ENCODE results near the gene UVSSA.

The UVSSA gene

GRCh38 chr4:1399508-1400190 is 52.6 kb downstream of the UVSSA start:
- no peak overlapping the region for H3K4me3 ChIP-seq (ENCODE audit: low read depth, low read length)
- TF ChIP-seq, protein P1, sequence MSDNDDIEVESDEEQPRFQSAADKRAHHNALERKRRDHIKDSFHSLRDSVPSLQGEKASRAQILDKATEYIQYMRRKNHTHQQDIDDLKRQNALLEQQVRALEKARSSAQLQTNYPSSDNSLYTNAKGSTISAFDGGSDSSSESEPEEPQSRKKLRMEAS (IDR thresholded peaks at IDR 0.05; ENCODE audit: low read depth, low read length): no peak
- TF ChIP-seq, protein P2, sequence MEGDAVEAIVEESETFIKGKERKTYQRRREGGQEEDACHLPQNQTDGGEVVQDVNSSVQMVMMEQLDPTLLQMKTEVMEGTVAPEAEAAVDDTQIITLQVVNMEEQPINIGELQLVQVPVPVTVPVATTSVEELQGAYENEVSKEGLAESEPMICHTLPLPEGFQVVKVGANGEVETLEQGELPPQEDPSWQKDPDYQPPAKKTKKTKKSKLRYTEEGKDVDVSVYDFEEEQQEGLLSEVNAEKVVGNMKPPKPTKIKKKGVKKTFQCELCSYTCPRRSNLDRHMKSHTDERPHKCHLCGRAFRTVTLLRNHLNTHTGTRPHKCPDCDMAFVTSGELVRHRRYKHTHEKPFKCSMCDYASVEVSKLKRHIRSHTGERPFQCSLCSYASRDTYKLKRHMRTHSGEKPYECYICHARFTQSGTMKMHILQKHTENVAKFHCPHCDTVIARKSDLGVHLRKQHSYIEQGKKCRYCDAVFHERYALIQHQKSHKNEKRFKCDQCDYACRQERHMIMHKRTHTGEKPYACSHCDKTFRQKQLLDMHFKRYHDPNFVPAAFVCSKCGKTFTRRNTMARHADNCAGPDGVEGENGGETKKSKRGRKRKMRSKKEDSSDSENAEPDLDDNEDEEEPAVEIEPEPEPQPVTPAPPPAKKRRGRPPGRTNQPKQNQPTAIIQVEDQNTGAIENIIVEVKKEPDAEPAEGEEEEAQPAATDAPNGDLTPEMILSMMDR (IDR thresholded peaks at IDR 0.05; ENCODE audit: low read depth, low read length): no peak
- TF ChIP-seq MYC (IDR thresholded peaks at IDR 0.05; ENCODE audit: low read depth, low read length) (no peak), POLR2A (IDR thresholded peaks at IDR 0.05; ENCODE audit: extremely low read depth, insufficient read length) (no peak)
- no peak for DNase-seq (ENCODE audit: low read depth)

GRCh38 chr4:1400191-1400805 is 53.3 kb downstream of the UVSSA start:
- no peak overlapping the region for H3K4me3 ChIP-seq (ENCODE audit: low read depth, low read length)
- TF ChIP-seq MYC (IDR thresholded peaks at IDR 0.05; ENCODE audit: low read depth, low read length) (no peak), POLR2A (IDR thresholded peaks at IDR 0.05; ENCODE audit: extremely low read depth, insufficient read length) (no peak)
- TF ChIP-seq, protein P1 (IDR thresholded peaks at IDR 0.05; ENCODE audit: low read depth, low read length): no peak
- TF ChIP-seq, protein P2 (IDR thresholded peaks at IDR 0.05; ENCODE audit: low read depth, low read length): no peak
- no peak for DNase-seq (ENCODE audit: low read depth)

- H3K4me3 ChIP-seq (ENCODE audit: low read depth, low read length): no peak overlapping the region
- no peak for DNase-seq (ENCODE audit: low read depth)
- TF ChIP-seq, protein P1 (IDR thresholded peaks at IDR 0.05; ENCODE audit: low read depth, low read length): no peak
- TF ChIP-seq, protein P2 (IDR thresholded peaks at IDR 0.05; ENCODE audit: low read depth, low read length): no peak
- no peak for TF ChIP-seq MYC (IDR thresholded peaks at IDR 0.05; ENCODE audit: low read depth, low read length)
- no peak for TF ChIP-seq POLR2A (IDR thresholded peaks at IDR 0.05; ENCODE audit: extremely low read depth, insufficient read length)
Observed at GRCh38 chr4:1400831-1401408, 53.9 kb downstream of the UVSSA start.

- no peak for TF ChIP-seq MYC (IDR thresholded peaks at IDR 0.05; ENCODE audit: low read depth, low read length)
- no peak for TF ChIP-seq POLR2A (IDR thresholded peaks at IDR 0.05; ENCODE audit: extremely low read depth, insufficient read length)
- TF ChIP-seq, protein P2 (IDR thresholded peaks at IDR 0.05; ENCODE audit: low read depth, low read length): no peak
- TF ChIP-seq, protein P1 (IDR thresholded peaks at IDR 0.05; ENCODE audit: low read depth, low read length): no peak
- DNase-seq (ENCODE audit: low read depth): no peak
- no peak overlapping the region for H3K4me3 ChIP-seq (ENCODE audit: low read depth, low read length)
Observed at GRCh38 chr4:1401409-1402020, 54.5 kb downstream of the UVSSA start.

GRCh38 chr4:1402021-1402515 is 55.1 kb downstream of the UVSSA start:
- no peak overlapping the region for H3K4me3 ChIP-seq (ENCODE audit: low read depth, low read length)
- TF ChIP-seq POLR2A (IDR thresholded peaks at IDR 0.05; ENCODE audit: extremely low read depth, insufficient read length) (no peak), MYC (IDR thresholded peaks at IDR 0.05; ENCODE audit: low read depth, low read length) (no peak)
- TF ChIP-seq, protein P2 (IDR thresholded peaks at IDR 0.05; ENCODE audit: low read depth, low read length): no peak
- TF ChIP-seq, protein P1 (IDR thresholded peaks at IDR 0.05; ENCODE audit: low read depth, low read length): no peak
- no peak for DNase-seq (ENCODE audit: low read depth)

Measured in NB4 (cell line).